ENCODE results near the gene FBXW11.

Gene FBXW11

DNA sequence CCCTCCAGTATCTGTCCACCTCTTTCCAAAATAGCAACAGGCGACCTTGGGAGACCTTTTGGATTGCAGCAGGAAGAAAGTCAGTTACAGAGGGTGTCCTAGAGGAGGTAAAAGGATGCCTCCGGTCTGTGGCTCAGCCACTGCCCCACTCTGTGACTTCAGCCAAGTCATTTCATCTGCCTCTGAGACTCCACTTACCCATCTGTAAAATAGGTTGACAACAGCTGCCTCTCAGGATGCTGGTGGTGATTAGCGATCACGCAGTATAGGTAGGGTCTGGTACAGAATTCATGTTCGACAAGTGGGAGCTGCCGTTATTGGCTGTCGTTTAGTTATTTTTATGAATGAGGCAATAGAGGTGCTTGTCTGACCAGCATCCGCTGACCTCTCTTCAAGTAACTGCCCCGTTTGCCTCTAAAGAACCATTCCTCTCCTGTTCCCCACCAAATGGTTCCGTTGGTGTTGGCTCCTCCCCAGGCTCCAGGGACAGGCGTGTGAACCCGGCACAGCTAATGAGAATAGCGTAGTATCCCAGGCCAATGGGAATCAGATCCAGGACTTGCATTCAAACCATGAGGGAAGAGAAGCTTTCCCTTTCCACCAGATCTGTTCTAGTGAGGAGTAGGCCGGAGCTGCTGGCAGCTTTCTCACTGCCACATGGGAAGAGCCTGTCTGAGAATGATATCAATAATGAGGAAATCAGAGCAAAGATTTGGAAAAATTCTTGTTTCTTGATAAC, 156.7 kb downstream of the FBXW11 start:
- TF ChIP-seq, protein P1, sequence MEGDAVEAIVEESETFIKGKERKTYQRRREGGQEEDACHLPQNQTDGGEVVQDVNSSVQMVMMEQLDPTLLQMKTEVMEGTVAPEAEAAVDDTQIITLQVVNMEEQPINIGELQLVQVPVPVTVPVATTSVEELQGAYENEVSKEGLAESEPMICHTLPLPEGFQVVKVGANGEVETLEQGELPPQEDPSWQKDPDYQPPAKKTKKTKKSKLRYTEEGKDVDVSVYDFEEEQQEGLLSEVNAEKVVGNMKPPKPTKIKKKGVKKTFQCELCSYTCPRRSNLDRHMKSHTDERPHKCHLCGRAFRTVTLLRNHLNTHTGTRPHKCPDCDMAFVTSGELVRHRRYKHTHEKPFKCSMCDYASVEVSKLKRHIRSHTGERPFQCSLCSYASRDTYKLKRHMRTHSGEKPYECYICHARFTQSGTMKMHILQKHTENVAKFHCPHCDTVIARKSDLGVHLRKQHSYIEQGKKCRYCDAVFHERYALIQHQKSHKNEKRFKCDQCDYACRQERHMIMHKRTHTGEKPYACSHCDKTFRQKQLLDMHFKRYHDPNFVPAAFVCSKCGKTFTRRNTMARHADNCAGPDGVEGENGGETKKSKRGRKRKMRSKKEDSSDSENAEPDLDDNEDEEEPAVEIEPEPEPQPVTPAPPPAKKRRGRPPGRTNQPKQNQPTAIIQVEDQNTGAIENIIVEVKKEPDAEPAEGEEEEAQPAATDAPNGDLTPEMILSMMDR (conservative IDR thresholded peaks at IDR 0.05; ENCODE audit: low read depth, low read length): no peak
- no peaks in the 10 kb centered on the region for H3K79me2 ChIP-seq (ENCODE audit: insufficient read depth, low read depth)
- H2AFZ ChIP-seq (ENCODE audit: low read depth): no peak overlapping the region
- no peak overlapping the region for H3K4me3 ChIP-seq (IDR thresholded peaks at IDR 0.05; ENCODE audit: insufficient read depth, low read depth, low read length)
- H3K27me3 ChIP-seq (ENCODE audit: insufficient read depth, low read depth): no peaks in the 10 kb centered on the region
- H3K36me3 ChIP-seq (ENCODE audit: insufficient read depth): no peaks in the 10 kb centered on the region
- H3K9ac ChIP-seq: no peak overlapping the region
- no peaks in the 10 kb centered on the region for H3K4me1 ChIP-seq (ENCODE audit: low read depth, poor library complexity, severe bottlenecking)
- no peak overlapping the region for H3K27ac ChIP-seq
- no peak overlapping the region for H3K4me2 ChIP-seq
- H4K20me1 ChIP-seq (ENCODE audit: insufficient read depth): no peaks in the 10 kb centered on the region

DNA sequence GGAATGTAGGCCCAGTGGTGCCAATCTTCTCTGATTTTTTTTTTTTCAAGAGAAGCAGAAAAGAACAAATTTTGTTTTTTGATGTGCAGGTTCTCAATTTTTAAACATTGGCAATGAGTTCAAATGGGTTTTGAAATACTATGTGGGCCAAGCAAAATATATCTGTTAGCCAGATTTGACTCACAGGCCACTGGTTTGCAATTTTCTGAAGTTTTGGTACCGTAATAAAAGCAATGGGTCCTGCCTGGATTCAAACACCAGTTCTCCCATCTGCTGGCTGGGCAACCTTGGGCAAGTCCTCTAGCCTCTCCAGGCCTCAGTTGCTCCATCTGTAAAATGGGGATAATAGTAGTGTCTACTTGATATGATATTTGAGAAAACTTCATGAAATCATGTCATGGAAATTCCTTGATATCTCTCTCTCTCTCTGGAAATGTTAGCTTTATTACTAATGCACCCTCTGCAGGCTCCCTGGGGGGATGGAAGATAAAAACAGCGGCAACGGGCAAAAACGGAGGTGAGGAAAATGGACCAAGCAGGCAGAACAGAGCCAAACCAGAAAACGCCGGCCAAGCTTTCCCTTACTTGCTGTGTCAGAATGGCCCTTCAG, 157.4 kb downstream of the FBXW11 start:
- Histone ChIP-seq H3K4me3 (IDR thresholded peaks at IDR 0.05; ENCODE audit: insufficient read depth, low read depth, low read length) (no peak overlapping the region), H3K4me1 (ENCODE audit: low read depth, poor library complexity, severe bottlenecking) (no peaks in the 10 kb centered on the region), H3K36me3 (ENCODE audit: insufficient read depth) (no peaks in the 10 kb centered on the region), H4K20me1 (ENCODE audit: insufficient read depth) (no peaks in the 10 kb centered on the region), H3K79me2 (ENCODE audit: insufficient read depth, low read depth) (no peaks in the 10 kb centered on the region), H3K9ac (no peak overlapping the region), H3K27me3 (ENCODE audit: insufficient read depth, low read depth) (no peaks in the 10 kb centered on the region), H3K27ac (no peak overlapping the region), H2AFZ (ENCODE audit: low read depth) (no peak overlapping the region), H3K4me2 (no peak overlapping the region)
- TF ChIP-seq, protein P1 (conservative IDR thresholded peaks at IDR 0.05; ENCODE audit: low read depth, low read length): no peak

DNA sequence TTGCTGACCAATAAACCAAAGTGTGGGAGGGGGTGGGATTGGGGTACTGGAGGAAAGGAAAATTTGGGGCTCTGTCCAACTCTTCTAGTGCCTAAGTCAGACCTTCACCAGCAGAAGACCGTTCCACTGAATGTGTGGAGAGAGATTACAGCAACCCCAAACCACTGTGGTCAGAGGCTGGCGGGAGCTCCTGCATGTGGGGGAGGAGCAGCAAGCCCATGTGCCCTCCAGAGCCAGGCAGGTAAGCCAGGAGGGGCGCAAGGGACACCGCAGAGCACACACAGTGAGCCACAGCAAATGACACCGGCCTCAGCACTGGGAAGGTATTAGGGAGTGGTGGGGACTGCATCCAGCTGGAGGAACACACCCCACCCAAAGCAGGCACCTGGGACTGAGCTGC, 158.0 kb downstream of the FBXW11 start:
- no peaks in the 10 kb centered on the region for H3K79me2 ChIP-seq (ENCODE audit: insufficient read depth, low read depth)
- no peaks in the 10 kb centered on the region for H3K4me1 ChIP-seq (ENCODE audit: low read depth, poor library complexity, severe bottlenecking)
- no peak overlapping the region for H3K4me2 ChIP-seq
- H3K9ac ChIP-seq: no peak overlapping the region
- H3K36me3 ChIP-seq (ENCODE audit: insufficient read depth): no peaks in the 10 kb centered on the region
- no peak overlapping the region for H3K27ac ChIP-seq
- H3K4me3 ChIP-seq (IDR thresholded peaks at IDR 0.05; ENCODE audit: insufficient read depth, low read depth, low read length): no peak overlapping the region
- TF ChIP-seq, protein P1 (conservative IDR thresholded peaks at IDR 0.05; ENCODE audit: low read depth, low read length): no peak
- H4K20me1 ChIP-seq (ENCODE audit: insufficient read depth): no peaks in the 10 kb centered on the region
- no peaks in the 10 kb centered on the region for H3K27me3 ChIP-seq (ENCODE audit: insufficient read depth, low read depth)
- H2AFZ ChIP-seq (ENCODE audit: low read depth): no peak overlapping the region

DNA sequence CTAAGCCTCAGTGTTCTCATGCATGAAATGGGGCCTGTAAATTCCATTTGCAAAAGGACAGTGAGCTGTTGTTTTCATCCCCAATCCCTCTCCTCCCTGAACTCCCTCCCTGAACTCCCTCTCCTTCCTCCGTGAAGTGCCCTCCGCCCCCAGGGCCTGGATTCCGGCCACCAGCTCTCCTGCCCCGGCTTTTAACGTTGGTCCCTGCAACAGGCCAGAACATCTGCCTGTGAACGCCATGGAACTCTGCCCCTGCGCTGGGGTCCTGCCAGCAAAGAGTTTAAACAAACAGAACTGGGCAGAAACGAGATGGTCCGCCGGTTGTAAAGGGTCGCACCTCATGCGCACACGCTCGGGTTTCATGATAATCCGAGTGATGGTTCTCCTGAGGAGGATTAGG, 158.4 kb downstream of the FBXW11 start:
- TF ChIP-seq, protein P1 (conservative IDR thresholded peaks at IDR 0.05; ENCODE audit: low read depth, low read length): no peak
- Histone ChIP-seq H3K9ac (no peak overlapping the region), H3K36me3 (ENCODE audit: insufficient read depth) (no peaks in the 10 kb centered on the region), H3K4me2 (no peak overlapping the region), H3K27me3 (ENCODE audit: insufficient read depth, low read depth) (no peaks in the 10 kb centered on the region), H4K20me1 (ENCODE audit: insufficient read depth) (no peaks in the 10 kb centered on the region), H3K4me3 (IDR thresholded peaks at IDR 0.05; ENCODE audit: insufficient read depth, low read depth, low read length) (no peak overlapping the region), H3K4me1 (ENCODE audit: low read depth, poor library complexity, severe bottlenecking) (no peaks in the 10 kb centered on the region), H3K27ac (no peak overlapping the region), H2AFZ (ENCODE audit: low read depth) (no peak overlapping the region), H3K79me2 (ENCODE audit: insufficient read depth, low read depth) (no peaks in the 10 kb centered on the region)

Measured in KMS-11 (cell line).